GM12864 (cell line): ENCODE measurements around the gene ASTN1.

Experiments
- DNase-seq: peaks from one replicate; pipeline ENCODE4 v3.0.0-alpha.2; 2011; ENCODE audit warnings: low read depth
- H3K4me3 ChIP-seq: 2 replicates; pipeline ENCODE4 v1.5.1; 2011; ENCODE audit warnings: mild to moderate bottlenecking, low read depth, low read length, control low read depth
- TF ChIP-seq, protein P1 (sequence below): IDR thresholded peaks from 2 replicates; pipeline ENCODE4 v1.5.1; 2011; ENCODE audit warnings: low read depth, mild to moderate bottlenecking, moderate library complexity, low read length, control low read depth, inconsistent platforms; ENCODE audit errors: missing control alignments

Gene ASTN1

DNA sequence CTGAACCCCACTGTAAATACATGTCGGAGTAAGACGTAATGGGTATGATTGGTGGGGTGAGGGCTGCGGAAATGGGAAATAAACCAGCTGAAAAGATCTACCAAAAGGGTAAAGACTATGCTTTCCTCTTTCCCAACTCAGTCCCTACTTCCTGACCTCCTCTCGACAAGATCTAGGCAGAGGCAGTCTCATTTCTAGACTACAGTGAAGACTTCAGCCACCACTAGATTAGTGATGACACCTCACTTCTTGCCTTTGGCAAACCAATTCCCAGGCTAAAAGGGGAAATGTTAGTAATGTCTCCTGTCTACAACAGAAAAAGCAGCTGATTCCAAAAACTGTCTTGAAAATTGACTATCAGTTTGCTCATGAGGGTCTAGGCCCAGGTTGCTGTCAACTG, 219.9 kb downstream of the ASTN1 start:
- no peak for DNase-seq
- TF ChIP-seq, protein P1, sequence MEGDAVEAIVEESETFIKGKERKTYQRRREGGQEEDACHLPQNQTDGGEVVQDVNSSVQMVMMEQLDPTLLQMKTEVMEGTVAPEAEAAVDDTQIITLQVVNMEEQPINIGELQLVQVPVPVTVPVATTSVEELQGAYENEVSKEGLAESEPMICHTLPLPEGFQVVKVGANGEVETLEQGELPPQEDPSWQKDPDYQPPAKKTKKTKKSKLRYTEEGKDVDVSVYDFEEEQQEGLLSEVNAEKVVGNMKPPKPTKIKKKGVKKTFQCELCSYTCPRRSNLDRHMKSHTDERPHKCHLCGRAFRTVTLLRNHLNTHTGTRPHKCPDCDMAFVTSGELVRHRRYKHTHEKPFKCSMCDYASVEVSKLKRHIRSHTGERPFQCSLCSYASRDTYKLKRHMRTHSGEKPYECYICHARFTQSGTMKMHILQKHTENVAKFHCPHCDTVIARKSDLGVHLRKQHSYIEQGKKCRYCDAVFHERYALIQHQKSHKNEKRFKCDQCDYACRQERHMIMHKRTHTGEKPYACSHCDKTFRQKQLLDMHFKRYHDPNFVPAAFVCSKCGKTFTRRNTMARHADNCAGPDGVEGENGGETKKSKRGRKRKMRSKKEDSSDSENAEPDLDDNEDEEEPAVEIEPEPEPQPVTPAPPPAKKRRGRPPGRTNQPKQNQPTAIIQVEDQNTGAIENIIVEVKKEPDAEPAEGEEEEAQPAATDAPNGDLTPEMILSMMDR: no peak
- H3K4me3 ChIP-seq: no peak overlapping the region

DNA sequence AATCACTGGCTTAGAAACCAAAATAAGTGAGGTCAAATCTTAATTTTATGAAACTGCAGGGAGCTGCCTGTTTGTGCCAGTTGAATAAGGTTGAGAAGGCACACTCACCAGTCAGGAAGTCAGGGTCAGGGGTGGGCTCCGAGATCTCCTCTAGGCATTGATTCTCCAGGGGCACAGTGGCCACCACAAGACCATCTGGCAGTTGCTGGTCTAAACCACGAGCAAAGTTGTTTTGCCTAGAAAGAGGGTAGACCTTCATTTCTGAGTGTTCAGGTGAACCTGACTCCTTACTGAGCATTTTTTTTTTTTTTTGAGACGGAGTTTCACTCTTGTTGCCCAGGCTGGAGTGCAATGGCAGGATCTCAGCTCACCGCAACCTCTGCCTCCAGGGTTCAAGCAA, 220.7 kb downstream of the ASTN1 start:
- TF ChIP-seq, protein P1: no peak
- DNase-seq: no peak
- no peak overlapping the region for H3K4me3 ChIP-seq

DNA sequence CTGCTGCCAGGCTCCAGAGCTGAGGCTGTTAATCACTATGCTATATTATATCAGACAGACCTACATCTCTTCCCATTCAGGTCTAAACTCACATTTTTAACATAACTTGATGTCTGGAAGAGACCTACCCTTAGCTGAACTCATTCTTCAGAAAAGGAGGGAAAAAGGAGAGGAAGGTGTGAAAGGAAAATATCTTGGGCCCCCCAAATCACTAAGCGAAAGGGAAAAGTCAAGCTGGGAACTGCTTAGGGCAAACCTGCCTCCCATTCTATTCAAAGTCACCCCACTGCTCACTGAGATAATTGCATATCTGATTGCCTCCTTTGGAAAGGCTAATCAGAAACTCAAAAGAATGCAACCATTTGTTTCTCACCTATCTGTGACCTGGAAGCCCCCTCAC, 222.2 kb downstream of the ASTN1 start:
- TF ChIP-seq, protein P1: no peak
- no peak overlapping the region for H3K4me3 ChIP-seq
- no peak for DNase-seq

DNA sequence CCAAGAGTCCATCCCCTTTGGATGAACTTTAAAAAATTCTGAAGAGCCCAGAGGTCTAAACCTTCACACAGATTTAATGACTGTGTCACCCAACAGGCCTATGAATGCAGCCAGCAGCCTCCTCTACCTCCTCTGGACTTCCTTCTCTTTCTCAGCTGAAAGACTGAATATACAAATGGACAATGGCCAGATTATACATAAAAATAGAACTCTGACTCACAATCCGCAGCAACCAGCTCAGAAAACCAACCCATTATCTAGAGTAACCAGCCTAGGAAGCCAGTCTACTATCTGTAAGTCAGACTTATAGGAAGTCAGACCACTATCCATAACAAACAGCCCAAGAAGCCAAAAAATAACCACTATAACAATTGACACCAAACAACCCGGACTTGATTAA, 224.5 kb downstream of the ASTN1 start:
- H3K4me3 ChIP-seq: no peak overlapping the region
- TF ChIP-seq, protein P1: no peak
- DNase-seq: no peak

DNA sequence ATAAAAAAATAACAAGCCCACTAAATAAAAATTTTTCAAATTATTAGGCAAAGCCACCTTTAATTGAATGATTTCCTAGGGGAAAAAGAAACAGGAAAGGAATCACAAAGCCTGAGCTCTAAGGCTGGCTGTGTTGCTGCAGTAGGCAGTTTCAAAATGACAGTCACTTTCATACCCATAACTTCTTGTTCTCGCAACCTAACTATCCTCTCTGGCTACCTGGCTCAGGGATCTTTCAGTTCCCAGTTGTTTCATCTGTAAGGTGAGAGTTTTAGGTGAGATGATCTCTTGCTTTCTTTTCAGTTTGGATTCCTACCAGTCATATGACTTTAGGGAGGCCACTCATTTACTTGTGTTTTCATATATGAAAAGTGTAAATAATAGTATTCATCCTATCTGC, 226.1 kb downstream of the ASTN1 start:
- no peak for DNase-seq
- TF ChIP-seq, protein P1: no peak
- no peak overlapping the region for H3K4me3 ChIP-seq

DNA sequence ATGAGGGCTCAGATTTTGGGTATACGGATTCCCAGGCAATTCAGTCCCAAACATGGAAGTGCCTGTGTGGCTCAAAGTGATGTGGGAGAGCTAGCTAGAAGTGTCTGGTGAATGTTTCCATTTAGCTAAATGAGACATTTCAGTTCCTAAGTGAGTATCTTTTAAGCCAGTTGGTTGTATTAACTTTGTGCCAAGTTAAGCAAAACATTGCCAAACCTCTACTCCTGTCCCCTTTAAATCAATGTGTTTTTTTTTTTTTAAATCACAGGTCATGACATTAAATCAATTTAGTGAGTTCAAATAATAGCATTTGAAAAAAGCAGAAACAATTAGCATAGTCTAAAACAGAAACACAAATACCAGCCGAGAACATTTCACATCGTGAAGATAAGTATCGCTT, 230.1 kb downstream of the ASTN1 start:
- DNase-seq: no peak
- H3K4me3 ChIP-seq: no peak overlapping the region
- TF ChIP-seq, protein P1: no peak
